HCT116 (cell line): Measurements from ENCODE around the gene TLN1. TPM values are rescaled to one million over a fixed set of nuclear protein-coding genes. Genes with fewer than 3 reads are reported as not detected.

ENCODE experiments used
- ATAC-seq: fragments of 200-7000 bp; cut with Tn5 transposase; 2 replicates; pipeline ENCODE4 v1.9.1; 2020; ENCODE audit warnings: mild to moderate bottlenecking, moderate library complexity
- BruUV-seq: library from RNA; stranded (reverse); fragments of 400-500 nt; replicated peaks from 2 replicates; lab custom pipeline; 2021; lab: Mats Ljungman, UMichigan
- CTCF ChIA-PET: fragments of 300-600 bp; sonication (Branson Sonifier 250); formaldehyde crosslinking; loops from one replicate; lab custom pipeline; 2021; ENCODE audit warnings: antibody characterized with exemption; lab: Charles Lee
- POLR2A ChIA-PET: fragments of 300-600, 350-600 bp; sonication (Branson Sonifier 250); formaldehyde crosslinking; loops from one replicate; lab custom pipeline; 2021; ENCODE audit warnings: antibody characterized with exemption; lab: Charles Lee
- RAD21 ChIA-PET, 2 experiments: fragments of 300-600 bp; sonication (Branson Sonifier 250); formaldehyde crosslinking; loops; one replicate each; lab custom pipeline; 2023; ENCODE audit warnings: low total read pairs in 2 of 2; ENCODE audit not compliant: uncharacterized antibody in 2 of 2, unreplicated experiment in 2 of 2, low non-redundant PET in 1 of 2; lab: Charles Lee
- DNase-seq: peaks from one replicate; pipeline ENCODE4 v3.0.0-alpha.2; 2010; ENCODE audit warnings: low read depth, low spot score
- H2AFZ ChIP-seq: fragments of 200-600 bp; shearing (Covaris generic), sonication (generic); 2 replicates; pipeline ENCODE4 v1.6.1; 2017; ENCODE audit warnings: low read depth, mixed run types, mixed read lengths, antibody characterized with exemption, low read length; ENCODE audit not compliant: poor library complexity, severe bottlenecking
- H3K27ac ChIP-seq: 2 replicates; pipeline ENCODE4 v1.5.1; 2012; ENCODE audit warnings: low read depth, low read length
- H3K27me3 ChIP-seq: fragments of 200-600 bp; sonication (generic); 2 replicates; pipeline ENCODE4 v1.6.1; 2016; ENCODE audit warnings: mixed run types, low read length, mixed read lengths; ENCODE audit not compliant: insufficient read depth
- H3K36me3 ChIP-seq, 2 experiments: fragments of 200-500 bp in 1 of 2; fragments of 200-600 bp in 1 of 2; sonication (Bioruptor generic) in 1 of 2; sonication (generic) in 1 of 2; 2 replicates each; pipeline versions ENCODE4 v1.5.1 to v1.6.1; 2014 to 2016; ENCODE audit warnings: low read length in 2 of 2, inconsistent platforms in 1 of 2, mixed read lengths in 1 of 2, mixed run types in 1 of 2; ENCODE audit not compliant: insufficient read depth in 2 of 2, control insufficient read depth in 1 of 2
- H3K4me1 ChIP-seq, 2 experiments: fragments of 200-600 bp in 1 of 2; sonication (generic) in 1 of 2; 2 replicates each; pipeline versions ENCODE4 v1.5.1 to v1.6.1; 2012 to 2017; ENCODE audit warnings: low read length in 2 of 2, inconsistent platforms in 1 of 2, mild to moderate bottlenecking in 1 of 2, mixed read lengths in 1 of 2, mixed run types in 1 of 2, moderate library complexity in 1 of 2; ENCODE audit not compliant: insufficient read depth in 2 of 2, control insufficient read depth in 1 of 2
- H3K4me2 ChIP-seq: fragments of 200-600 bp; sonication (generic); 2 replicates; pipeline ENCODE4 v1.6.1; 2017; ENCODE audit warnings: mixed run types, low read length, mixed read lengths
- H3K4me3 ChIP-seq, 2 experiments: fragments of 200-600 bp in 1 of 2; sonication (generic) in 1 of 2; replicated peaks in 1 of 2; 2 replicates each; pipeline ENCODE4 v1.5.1; 2011 to 2016; ENCODE audit warnings: low read length in 2 of 2, control low read depth in 1 of 2, low read depth in 1 of 2, mild to moderate bottlenecking in 1 of 2, mixed read lengths in 1 of 2, mixed run types in 1 of 2
- H3K79me2 ChIP-seq: fragments of 200-600 bp; sonication (generic); 2 replicates; pipeline ENCODE4 v1.6.1; 2017; ENCODE audit warnings: mild to moderate bottlenecking, mixed run types, low read length, moderate library complexity, mixed read lengths; ENCODE audit not compliant: insufficient read depth
- H3K9ac ChIP-seq: fragments of 200-600 bp; sonication (generic); 2 replicates; pipeline ENCODE4 v1.6.1; 2016; ENCODE audit warnings: low read length, mixed read lengths
- H3K9me2 ChIP-seq: fragments of 200-600 bp; sonication (generic), shearing (Covaris generic); 2 replicates; pipeline ENCODE4 v1.6.1; 2017; ENCODE audit warnings: mixed run types, mild to moderate bottlenecking, moderate library complexity; ENCODE audit not compliant: insufficient read depth
- H3K9me3 ChIP-seq, 2 experiments: fragments of 200-500 bp in 1 of 2; fragments of 200-600 bp in 1 of 2; sonication (Bioruptor generic) in 1 of 2; sonication (generic) in 1 of 2; 2 replicates each; pipeline ENCODE4 v1.6.1; 2014 to 2017; ENCODE audit warnings: low read length in 2 of 2, mixed read lengths in 2 of 2, inconsistent platforms in 1 of 2, low read depth in 1 of 2, mild to moderate bottlenecking in 1 of 2, mixed run types in 1 of 2, moderate library complexity in 1 of 2; ENCODE audit not compliant: control insufficient read depth in 1 of 2, insufficient read depth in 1 of 2
- H4K20me1 ChIP-seq: fragments of 200-600 bp; sonication (generic), shearing (Covaris generic); 2 replicates; pipeline ENCODE4 v1.6.1; 2017; ENCODE audit warnings: mixed run types, mild to moderate bottlenecking, moderate library complexity; ENCODE audit not compliant: insufficient read depth
- CEBPB ChIP-seq: IDR thresholded peaks from 2 replicates; pipeline ENCODE4 v1.6.1; 2012; ENCODE audit warnings: low read depth
- EGR1 ChIP-seq: IDR thresholded peaks from 2 replicates; pipeline ENCODE4 v1.6.1; 2012; ENCODE audit warnings: low read depth
- ELF1 ChIP-seq: IDR thresholded peaks from 2 replicates; pipeline ENCODE4 v1.6.1; 2012; ENCODE audit warnings: low read depth, borderline replicate concordance
- EZH2 ChIP-seq: fragments of 200-600 bp; sonication (generic); IDR thresholded peaks from 2 replicates; pipeline ENCODE4 v1.6.1; 2017; ENCODE audit warnings: antibody characterized with exemption, mixed run types
- EZH2phosphoT487 ChIP-seq: fragments of 200-600 bp; IDR thresholded peaks from 2 replicates; pipeline ENCODE4 v1.6.1; 2018; ENCODE audit warnings: antibody characterized with exemption, borderline replicate concordance
- FOSL1 ChIP-seq: IDR thresholded peaks from 2 replicates; pipeline ENCODE4 v1.6.1; 2012; ENCODE audit warnings: low read depth
- JUND ChIP-seq: IDR thresholded peaks from 2 replicates; pipeline ENCODE4 v1.6.1; 2012
- POLR2A ChIP-seq: IDR thresholded peaks from 2 replicates; pipeline ENCODE4 v1.7.0; 2011; ENCODE audit warnings: borderline replicate concordance; ENCODE audit not compliant: insufficient read depth, insufficient read length; ENCODE audit errors: extremely low read depth
- RAD21 ChIP-seq: IDR thresholded peaks from 2 replicates; pipeline ENCODE4 v1.6.1; 2012; ENCODE audit warnings: low read depth, mild to moderate bottlenecking
- REST ChIP-seq: IDR thresholded peaks from 2 replicates; pipeline ENCODE4 v1.6.1; 2012; ENCODE audit warnings: low read depth
- SIN3A ChIP-seq: IDR thresholded peaks from 2 replicates; pipeline ENCODE4 v1.6.1; 2012; ENCODE audit warnings: low read depth
- SRF ChIP-seq: IDR thresholded peaks from 2 replicates; pipeline ENCODE4 v1.6.1; 2012; ENCODE audit warnings: low read depth
- ZFX ChIP-seq: fragments of 450-650 bp; IDR thresholded peaks from 2 replicates; pipeline ENCODE4 v1.6.1; 2017
- ZNF274 ChIP-seq: fragments of 200-500 bp; sonication (Bioruptor generic); IDR thresholded peaks from 2 replicates; pipeline ENCODE4 v1.6.1; 2014; ENCODE audit warnings: mild to moderate bottlenecking, low read depth, low read length, inconsistent platforms
- intact Hi-C: fragments of 100-400 bp; cut with micrococcal nuclease; formaldehyde crosslinking; loops from 2 replicates; pipeline ENCODE4 v1.10.0; 2022
- total RNA-seq: library from RNA; stranded (reverse); gene quantifications from one replicate; pipeline ENCODE4 v1.2.1, GENCODE V29; 2021; ENCODE audit not compliant: unreplicated experiment
- TF ChIP-seq, protein P1 (sequence below), 3 experiments: fragments of 200-600 bp in 1 of 3; sonication (generic) in 1 of 3; IDR thresholded peaks in 2 of 3; conservative IDR thresholded peaks in 1 of 3; 2 replicates each; pipeline ENCODE4 v1.5.1; 2012 to 2017; ENCODE audit warnings: low read depth in 2 of 3, low read length in 2 of 3, antibody characterized with exemption in 1 of 3, borderline replicate concordance in 1 of 3, control low read depth in 1 of 3, mild to moderate bottlenecking in 1 of 3, mixed read lengths in 1 of 3, mixed run types in 1 of 3, moderate library complexity in 1 of 3; ENCODE audit not compliant: insufficient read depth in 1 of 3

The TLN1 gene
- total RNA-seq, 1 experiment from 2014 or later: 144 TPM

DNA sequence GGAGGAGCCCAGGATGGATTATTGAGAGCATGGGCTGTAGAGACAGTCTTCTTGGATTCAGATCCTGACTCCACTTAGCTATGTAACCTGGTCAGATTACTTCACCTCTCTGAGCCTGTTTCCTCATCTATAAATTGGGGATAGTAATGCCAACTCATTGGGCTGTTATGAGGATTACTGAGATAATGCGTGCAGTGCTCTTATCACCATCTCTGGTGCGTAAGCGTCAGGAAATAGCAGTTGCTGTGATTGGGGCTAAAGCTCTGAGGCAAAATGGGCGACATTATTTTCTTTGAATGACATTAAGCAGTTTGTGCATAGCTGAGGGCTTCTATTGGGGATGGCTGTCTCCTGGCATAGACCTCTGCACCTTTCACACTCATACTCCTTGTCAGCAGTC lies 23.1 kb upstream of the TLN1 start:
- H3K36me3 ChIP-seq: peaks cover 18 to 24% of the 10 kb centered on the region in 2 experiments; a peak in 3 of 4 replicates
- no peaks in the 10 kb centered on the region for H3K9me3 ChIP-seq
- H4K20me1 ChIP-seq: no peaks in the 10 kb centered on the region
- H3K9ac ChIP-seq: no peak overlapping the region
- BruUV-seq: no TSS peak
- ATAC-seq (no peak), DNase-seq (no peak)
- H2AFZ ChIP-seq: no peak overlapping the region
- ChIA-PET RAD21 (no interaction called here), POLR2A (no interaction called here), CTCF (no interaction called here)
- H3K4me2 ChIP-seq: no peak overlapping the region
- H3K27me3 ChIP-seq: no peaks in the 10 kb centered on the region
- H3K4me1 ChIP-seq: peaks cover 11 to 24% of the 10 kb centered on the region in 2 experiments
- no peaks in the 10 kb centered on the region for H3K9me2 ChIP-seq
- no peak overlapping the region for H3K4me3 ChIP-seq
- no peak for TF ChIP-seq EZH2
- TF ChIP-seq SRF: no peak
- no peak for TF ChIP-seq SIN3A
- TF ChIP-seq ELF1: no peak
- no peak for TF ChIP-seq ZNF274
- no peak for TF ChIP-seq EZH2phosphoT487
- TF ChIP-seq EGR1: no peak
- TF ChIP-seq POLR2A: no peak
- TF ChIP-seq CEBPB: no peak
- no peak for TF ChIP-seq ZFX
- TF ChIP-seq JUND: no peak
- TF ChIP-seq RAD21: no peak
- TF ChIP-seq FOSL1: no peak
- TF ChIP-seq REST: no peak
- TF ChIP-seq, protein P1, sequence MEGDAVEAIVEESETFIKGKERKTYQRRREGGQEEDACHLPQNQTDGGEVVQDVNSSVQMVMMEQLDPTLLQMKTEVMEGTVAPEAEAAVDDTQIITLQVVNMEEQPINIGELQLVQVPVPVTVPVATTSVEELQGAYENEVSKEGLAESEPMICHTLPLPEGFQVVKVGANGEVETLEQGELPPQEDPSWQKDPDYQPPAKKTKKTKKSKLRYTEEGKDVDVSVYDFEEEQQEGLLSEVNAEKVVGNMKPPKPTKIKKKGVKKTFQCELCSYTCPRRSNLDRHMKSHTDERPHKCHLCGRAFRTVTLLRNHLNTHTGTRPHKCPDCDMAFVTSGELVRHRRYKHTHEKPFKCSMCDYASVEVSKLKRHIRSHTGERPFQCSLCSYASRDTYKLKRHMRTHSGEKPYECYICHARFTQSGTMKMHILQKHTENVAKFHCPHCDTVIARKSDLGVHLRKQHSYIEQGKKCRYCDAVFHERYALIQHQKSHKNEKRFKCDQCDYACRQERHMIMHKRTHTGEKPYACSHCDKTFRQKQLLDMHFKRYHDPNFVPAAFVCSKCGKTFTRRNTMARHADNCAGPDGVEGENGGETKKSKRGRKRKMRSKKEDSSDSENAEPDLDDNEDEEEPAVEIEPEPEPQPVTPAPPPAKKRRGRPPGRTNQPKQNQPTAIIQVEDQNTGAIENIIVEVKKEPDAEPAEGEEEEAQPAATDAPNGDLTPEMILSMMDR (IDR thresholded peaks at IDR 0.05 in 2 of 3, conservative IDR thresholded peaks at IDR 0.05 in 1 of 3; ENCODE audit: borderline replicate concordance in 1 of 3, insufficient read depth in 1 of 3, low read depth in 2 of 3, low read length in 2 of 3): no peak
- H3K27ac ChIP-seq: no peak overlapping the region
- peaks cover 32% of the 10 kb centered on the region for H3K79me2 ChIP-seq
- intact Hi-C loops: no loop called here
